ENCODE results near the gene RAI14. TPM values are rescaled to one million over a fixed set of nuclear protein-coding genes. Genes with fewer than 3 reads are reported as not detected.

RAI14 gene
- total and polyA plus RNA-seq, 2 donors from 2014 or later = 13.2 to 60.3 TPM

DNA sequence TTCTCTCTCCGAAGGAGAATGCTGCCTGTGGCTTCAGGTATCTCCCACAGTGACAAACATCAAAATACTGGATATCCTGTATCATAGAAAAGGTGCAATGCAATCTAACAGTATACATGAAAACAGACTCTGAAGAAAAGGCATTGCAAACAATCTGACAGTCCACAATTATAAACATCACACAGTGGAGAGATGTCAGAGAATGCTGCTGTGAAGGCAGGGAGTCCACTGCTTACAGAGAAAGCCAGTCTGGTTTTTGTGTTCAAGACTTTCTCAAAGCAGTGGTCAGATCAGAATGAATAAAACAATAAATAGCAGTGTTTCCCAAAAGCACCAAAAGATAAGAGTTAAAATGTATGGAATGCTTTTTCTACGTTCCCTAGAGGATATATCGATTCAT, 211.5 kb downstream of the RAI14 start:
- no peak for TF ChIP-seq CTCF (IDR thresholded peaks at IDR 0.05; ENCODE audit: borderline replicate concordance, extremely low read depth, insufficient read depth)
- Histone ChIP-seq H3K4me3 (ENCODE audit: low read length in 3 of 3) (no peak overlapping the region), H3K36me3 (ENCODE audit: control insufficient read depth in 2 of 3, insufficient read depth in 3 of 3, low read length in 3 of 3) (no peaks in the 10 kb centered on the region), H3K9me3 (ENCODE audit: control insufficient read depth in 2 of 3, insufficient read depth in 1 of 3, low read length in 3 of 3) (no peaks in the 10 kb centered on the region), H3K9ac (ENCODE audit: low read length in 3 of 3) (no peak overlapping the region), H3K4me1 (ENCODE audit: control insufficient read depth in 2 of 3, insufficient read depth in 2 of 3, low read depth in 1 of 3, low read length in 3 of 3) (no peaks in the 10 kb centered on the region), H3K27ac (ENCODE audit: low read depth in 2 of 2, low read length in 2 of 2) (no peak overlapping the region), H3K27me3 (ENCODE audit: control insufficient read depth, insufficient read depth, low read length) (no peaks in the 10 kb centered on the region)
- no peak for DNase-seq
- FAIRE-seq = no peak
- intact Hi-C loops (cut with DNase I) = no loop called here

- FAIRE-seq (no peak), DNase-seq (no peak)
- Histone ChIP-seq H3K27me3 (ENCODE audit: control insufficient read depth, insufficient read depth, low read length) (no peaks in the 10 kb centered on the region), H3K27ac (ENCODE audit: low read depth in 2 of 2, low read length in 2 of 2) (no peak overlapping the region), H3K9me3 (ENCODE audit: control insufficient read depth in 2 of 3, insufficient read depth in 1 of 3, low read length in 3 of 3) (no peaks in the 10 kb centered on the region), H3K4me3 (ENCODE audit: low read length in 3 of 3) (no peak overlapping the region), H3K36me3 (ENCODE audit: control insufficient read depth in 2 of 3, insufficient read depth in 3 of 3, low read length in 3 of 3) (no peaks in the 10 kb centered on the region), H3K4me1 (ENCODE audit: control insufficient read depth in 2 of 3, insufficient read depth in 2 of 3, low read depth in 1 of 3, low read length in 3 of 3) (no peaks in the 10 kb centered on the region), H3K9ac (ENCODE audit: low read length in 3 of 3) (no peak overlapping the region)
- intact Hi-C loops (cut with DNase I) = no loop called here
- TF ChIP-seq CTCF (IDR thresholded peaks at IDR 0.05; ENCODE audit: borderline replicate concordance, extremely low read depth, insufficient read depth) = no peak
Observed at GRCh38 chr5:34868791-34869190, 212.7 kb downstream of the RAI14 start.

- DNase-seq (no peak), FAIRE-seq (no peak)
- no peak for TF ChIP-seq CTCF (IDR thresholded peaks at IDR 0.05; ENCODE audit: borderline replicate concordance, extremely low read depth, insufficient read depth)
- no peak overlapping the region for H3K27ac ChIP-seq (ENCODE audit: low read depth in 2 of 2, low read length in 2 of 2)
- H3K9ac ChIP-seq (ENCODE audit: low read length in 3 of 3) = no peak overlapping the region
- no peaks in the 10 kb centered on the region for H3K4me1 ChIP-seq (ENCODE audit: control insufficient read depth in 2 of 3, insufficient read depth in 2 of 3, low read depth in 1 of 3, low read length in 3 of 3)
- H3K4me3 ChIP-seq (ENCODE audit: low read length in 3 of 3) = no peak overlapping the region
- intact Hi-C loops (cut with DNase I) = no loop called here
- no peaks in the 10 kb centered on the region for H3K9me3 ChIP-seq (ENCODE audit: control insufficient read depth in 2 of 3, insufficient read depth in 1 of 3, low read length in 3 of 3)
- H3K36me3 ChIP-seq (ENCODE audit: control insufficient read depth in 2 of 3, insufficient read depth in 3 of 3, low read length in 3 of 3) = no peaks in the 10 kb centered on the region
- no peaks in the 10 kb centered on the region for H3K27me3 ChIP-seq (ENCODE audit: control insufficient read depth, insufficient read depth, low read length)
Observed at GRCh38 chr5:34869256-34869655, 213.1 kb downstream of the RAI14 start.

DNA sequence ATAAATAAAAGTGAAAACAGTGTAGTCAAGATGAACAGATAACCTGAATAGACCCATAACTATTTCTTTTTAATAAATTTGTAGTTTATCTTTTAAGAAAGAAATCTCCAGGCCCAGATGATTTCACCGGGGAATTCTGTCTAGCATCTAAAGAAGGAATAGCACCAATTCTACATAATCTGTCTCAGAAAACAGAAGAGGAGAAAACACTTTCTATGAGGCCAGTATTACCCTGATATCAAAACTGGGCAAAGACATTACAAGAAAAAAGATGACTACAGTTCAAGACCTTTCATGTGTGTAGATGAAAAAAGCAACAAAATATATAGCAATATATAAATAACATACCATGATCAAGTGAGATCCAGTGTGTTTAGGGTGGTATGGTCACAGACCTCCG, 214.3 kb downstream of the RAI14 start:
- Histone ChIP-seq H3K27ac (ENCODE audit: low read depth in 2 of 2, low read length in 2 of 2) (no peak overlapping the region), H3K4me1 (ENCODE audit: control insufficient read depth in 2 of 3, insufficient read depth in 2 of 3, low read depth in 1 of 3, low read length in 3 of 3) (no peaks in the 10 kb centered on the region), H3K4me3 (ENCODE audit: low read length in 3 of 3) (no peak overlapping the region), H3K27me3 (ENCODE audit: control insufficient read depth, insufficient read depth, low read length) (no peaks in the 10 kb centered on the region), H3K36me3 (ENCODE audit: control insufficient read depth in 2 of 3, insufficient read depth in 3 of 3, low read length in 3 of 3) (no peaks in the 10 kb centered on the region), H3K9me3 (ENCODE audit: control insufficient read depth in 2 of 3, insufficient read depth in 1 of 3, low read length in 3 of 3) (no peaks in the 10 kb centered on the region), H3K9ac (ENCODE audit: low read length in 3 of 3) (no peak overlapping the region)
- no peak for DNase-seq
- intact Hi-C loops (cut with DNase I) = no loop called here
- no peak for FAIRE-seq
- no peak for TF ChIP-seq CTCF (IDR thresholded peaks at IDR 0.05; ENCODE audit: borderline replicate concordance, extremely low read depth, insufficient read depth)

Measured in kidney (tissue), 14 donors.